Jurkat, Clone E6-1 (cell line): ENCODE measurements around the gene ELOVL3.
"Not testable (repeated sequence)": the region's sequence is repeated elsewhere in the genome, so short reads cannot be mapped to it uniquely, and the experiment has no call there.

Experiments
- DNase-seq: peaks from one replicate; pipeline ENCODE4 v3.0.0-alpha.2; 2011; ENCODE audit warnings: low read depth, low spot score
- H3K4me3 ChIP-seq: 2 replicates; pipeline ENCODE4 v1.5.1; 2011; ENCODE audit warnings: mild to moderate bottlenecking, low read length, control low read depth, moderate library complexity

Gene ELOVL3

DNA sequence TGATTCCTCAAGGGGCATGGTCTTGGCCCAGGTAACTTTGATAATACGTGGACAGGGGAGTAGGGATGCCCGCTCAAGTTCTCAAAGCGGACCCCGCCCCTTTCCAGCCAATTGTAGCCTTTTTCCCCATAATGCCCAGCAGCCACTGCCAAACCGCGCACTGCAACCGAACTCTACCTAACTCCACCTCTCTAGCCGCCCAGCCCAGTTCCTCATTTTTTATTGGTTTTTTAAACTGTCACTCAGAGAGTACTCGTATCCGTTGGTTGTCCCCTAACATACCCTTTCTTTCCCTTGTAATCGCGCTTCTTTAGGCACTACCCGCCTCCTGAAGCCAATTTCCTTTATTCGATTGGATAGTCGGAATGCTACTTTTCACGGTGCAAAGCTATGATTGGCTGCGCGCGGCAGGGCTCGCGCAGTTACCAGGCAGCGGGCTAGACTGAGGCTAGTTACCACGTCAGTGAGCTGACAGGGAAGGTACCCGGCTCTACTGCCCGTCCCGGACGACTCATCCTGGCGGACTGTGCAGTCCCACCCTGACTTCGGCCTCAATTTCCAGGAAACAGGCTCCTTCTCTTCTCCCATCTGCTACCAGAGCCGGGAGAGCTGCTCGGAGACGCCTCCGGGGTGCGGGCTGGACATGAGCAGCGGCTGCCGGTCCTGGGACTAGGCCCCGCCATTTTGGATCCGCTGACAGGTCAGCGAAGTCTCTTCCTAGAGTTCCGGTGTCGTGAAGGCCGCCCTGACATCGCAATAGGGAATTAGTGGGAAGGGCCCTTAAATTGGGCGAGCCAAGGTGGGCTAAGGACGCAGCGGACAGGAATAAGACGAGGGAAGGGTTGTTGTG is 19.2 kb downstream of the ELOVL3 start, which contains the start of gene GBF1:
TSS of gene GBF1 (plus strand) at position 451 of the 850 bp plus-strand sequence. CDS start 13,407 bp downstream, outside the sequence.
- peak; percentile 100 for DNase-seq
- peak within 1 kb of the TSS; percentile 97 for H3K4me3 ChIP-seq

DNA sequence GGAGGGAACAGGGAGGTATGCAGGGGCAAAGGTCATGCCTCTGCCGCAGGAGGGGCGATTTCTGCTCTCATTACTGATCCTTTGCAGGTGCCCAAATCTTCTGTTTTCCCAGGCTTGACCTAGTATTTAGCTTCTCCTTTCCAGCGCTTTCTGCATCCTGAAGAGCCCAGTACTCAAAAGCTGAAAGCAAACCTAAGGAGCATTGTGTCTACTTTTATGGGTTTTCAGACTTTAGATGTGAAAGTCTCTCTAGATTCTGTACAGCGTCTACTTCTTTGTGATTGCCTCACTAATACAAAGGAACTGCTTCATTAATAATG is 19.8 kb downstream of the ELOVL3 start:
- peak overlapping the region; percentile 97 for H3K4me3 ChIP-seq
- DNase-seq: no peak

DNA sequence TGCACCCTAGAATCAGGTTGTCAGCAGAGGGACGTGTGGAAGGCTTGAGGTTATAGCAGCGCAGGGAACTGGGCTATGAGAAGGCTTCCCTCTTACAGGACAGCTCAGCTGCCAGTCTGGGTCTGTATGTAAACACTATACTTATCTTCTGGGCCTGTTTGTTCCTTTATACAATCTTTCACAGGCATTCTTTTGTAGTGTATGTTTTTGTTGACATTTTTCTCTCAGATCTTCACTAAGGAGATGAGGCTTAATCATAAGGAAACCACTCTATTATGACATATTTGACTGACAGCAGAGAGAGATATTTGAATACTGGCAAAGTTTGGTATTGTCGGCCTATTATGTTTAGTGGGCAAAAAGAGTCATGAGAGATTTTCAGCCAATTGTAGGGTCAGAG is 20.2 kb downstream of the ELOVL3 start:
- H3K4me3 ChIP-seq: peak overlapping the region; percentile 97

DNA sequence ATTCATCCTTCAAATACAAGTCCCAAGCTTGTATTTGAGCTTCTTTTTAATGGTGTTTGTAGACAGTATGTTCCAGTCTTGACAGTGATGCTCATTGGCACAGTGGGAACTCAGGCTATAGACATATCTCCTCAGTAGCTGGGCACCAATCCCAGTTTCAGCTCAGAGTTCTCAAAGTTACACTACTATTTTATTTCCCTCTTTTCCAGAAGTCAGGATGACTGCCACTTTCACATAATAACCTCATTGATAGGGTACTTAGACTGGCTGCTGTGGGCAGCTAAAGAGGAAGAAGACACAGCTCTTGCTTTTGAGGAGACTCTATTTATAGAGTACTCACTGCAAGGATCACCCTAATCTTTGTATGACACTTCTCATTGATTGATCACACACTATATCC is 21.6 kb downstream of the ELOVL3 start:
- H3K4me3 ChIP-seq: no peak overlapping the region
- DNase-seq: no peak

More for the DNA sequence above, 20.2 kb downstream of the ELOVL3 start:
- no peak for DNase-seq

DNA sequence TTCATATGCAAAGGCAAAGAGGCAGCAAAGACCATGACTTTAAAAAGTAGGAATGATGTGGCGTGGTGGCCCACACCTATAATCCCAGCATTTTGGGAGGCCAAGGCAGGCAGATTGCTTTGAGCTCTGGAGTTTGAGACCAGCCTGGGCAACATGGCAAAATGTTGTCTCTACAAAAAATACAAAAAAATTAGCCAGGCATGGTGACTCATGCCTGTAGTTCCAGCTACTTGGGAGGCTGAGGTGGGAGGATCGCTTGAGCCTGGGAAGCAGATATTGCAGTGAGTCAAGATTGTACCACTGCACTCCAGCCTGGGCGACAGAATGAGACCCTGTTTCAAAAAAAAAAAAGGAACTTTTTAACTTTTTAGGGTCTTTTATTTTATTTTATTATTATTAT is 26.4 kb downstream of the ELOVL3 start:
- not testable (repeated sequence) for DNase-seq, H3K4me3 ChIP-seq

DNA sequence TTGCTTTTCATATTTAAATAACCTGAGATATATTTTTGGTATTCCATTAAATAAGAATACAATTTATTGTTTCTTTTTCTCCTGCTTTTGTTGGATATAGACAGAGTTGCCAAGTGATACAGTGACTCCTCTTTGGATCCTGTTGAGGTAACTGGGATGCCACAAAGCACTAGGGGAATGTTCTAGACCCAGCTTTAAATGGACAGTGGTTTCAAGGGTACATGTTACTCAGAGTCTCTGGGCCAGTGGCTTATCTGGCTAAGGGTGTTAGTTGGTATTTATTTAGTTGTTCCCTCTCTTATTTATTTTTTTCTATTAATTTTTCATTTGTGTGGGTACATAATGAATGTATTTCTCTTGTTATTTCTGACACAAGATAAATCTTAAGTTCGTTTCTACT is 28.3 kb downstream of the ELOVL3 start:
- no peak for DNase-seq
- H3K4me3 ChIP-seq: no peak overlapping the region

DNA sequence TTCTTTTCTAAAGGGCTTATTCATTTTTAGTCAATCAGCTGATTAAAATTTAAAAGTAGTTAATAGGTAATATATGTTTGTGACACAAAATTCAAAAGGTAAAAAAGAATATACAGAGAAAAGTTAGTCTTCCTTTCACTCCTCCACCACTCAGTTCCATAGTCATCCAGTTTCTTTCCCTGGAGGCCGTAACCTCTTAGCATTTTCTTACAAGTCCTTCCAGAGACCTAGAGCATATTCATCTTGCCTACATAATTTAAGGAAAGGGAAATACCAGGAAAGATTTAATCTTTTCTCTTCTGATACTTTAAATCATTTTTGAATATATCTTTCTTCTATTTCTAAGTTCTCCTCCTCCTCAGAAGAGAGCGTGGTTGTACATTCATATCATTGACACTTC is 29.3 kb downstream of the ELOVL3 start:
- DNase-seq: no peak
- H3K4me3 ChIP-seq: no peak overlapping the region

DNA sequence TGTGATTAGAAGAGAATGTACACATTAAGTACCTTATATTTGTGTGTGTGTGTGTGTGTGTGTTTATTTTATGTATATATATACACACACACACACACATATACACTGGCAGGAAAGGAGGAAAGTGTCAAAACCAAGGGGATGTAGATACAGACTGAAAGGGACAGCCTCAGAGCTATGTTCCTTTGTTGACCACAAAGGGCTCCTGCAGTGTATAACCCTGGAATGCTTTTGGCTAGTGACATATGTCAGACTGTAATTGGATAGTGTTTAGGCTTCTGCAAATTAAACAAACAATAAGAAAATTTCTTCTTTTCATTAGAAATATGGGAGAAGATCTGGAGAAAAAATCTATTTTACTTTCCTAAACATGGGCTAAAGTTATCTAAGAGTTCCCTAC is 35.1 kb downstream of the ELOVL3 start:
- H3K4me3 ChIP-seq: no peak overlapping the region
- no peak for DNase-seq

DNA sequence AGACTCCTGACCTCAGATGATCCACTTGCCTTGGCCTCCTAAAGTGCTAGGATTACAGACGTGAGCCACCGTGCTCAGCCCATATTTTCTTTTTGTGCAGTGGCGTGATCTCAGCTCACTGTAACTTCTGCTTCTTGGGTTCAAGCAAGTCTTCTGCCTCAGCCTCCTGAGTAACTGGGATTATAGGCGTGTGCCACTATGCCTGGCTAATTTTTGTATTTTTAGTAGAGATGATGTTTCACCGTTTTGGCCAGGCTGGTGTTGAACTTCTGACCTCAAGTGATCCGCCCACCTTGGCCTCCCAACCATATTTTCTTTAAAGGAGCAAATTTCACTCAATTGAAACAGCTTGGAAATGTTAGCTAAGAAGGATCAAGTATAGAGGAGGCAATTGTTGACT is 35.7 kb downstream of the ELOVL3 start:
- no peak for DNase-seq
- no peak overlapping the region for H3K4me3 ChIP-seq

DNA sequence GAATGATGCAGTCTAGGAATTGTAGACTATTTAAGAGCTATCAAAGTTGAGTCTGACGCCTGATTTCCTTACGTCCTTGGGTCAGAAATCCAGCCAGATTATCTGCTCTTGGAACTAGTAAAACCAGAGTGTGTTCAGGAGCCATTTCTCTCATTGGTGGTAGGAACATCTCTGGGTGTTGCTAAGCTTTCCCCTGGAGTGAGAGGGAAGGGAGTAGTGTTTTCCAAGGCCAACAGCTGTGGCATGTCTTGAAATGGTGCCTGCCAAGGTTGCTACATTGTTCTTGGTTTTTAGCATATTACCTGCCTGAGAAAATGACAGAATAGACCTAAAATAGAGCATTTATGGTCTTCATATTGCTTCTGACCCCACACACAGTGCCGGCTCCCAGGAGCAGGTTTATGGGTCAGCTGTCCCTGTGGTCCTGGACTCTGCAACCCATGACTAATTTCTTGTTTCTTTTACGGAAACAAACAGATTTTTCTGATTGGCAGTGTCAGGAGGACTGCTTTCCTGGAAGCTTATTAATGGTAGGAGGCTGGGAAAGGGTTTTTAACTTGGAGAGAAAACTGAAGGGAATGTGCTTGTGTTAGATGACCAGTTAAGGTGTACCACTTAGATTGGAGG is 36.8 kb downstream of the ELOVL3 start:
- no peak overlapping the region for H3K4me3 ChIP-seq
- DNase-seq: no peak

DNA sequence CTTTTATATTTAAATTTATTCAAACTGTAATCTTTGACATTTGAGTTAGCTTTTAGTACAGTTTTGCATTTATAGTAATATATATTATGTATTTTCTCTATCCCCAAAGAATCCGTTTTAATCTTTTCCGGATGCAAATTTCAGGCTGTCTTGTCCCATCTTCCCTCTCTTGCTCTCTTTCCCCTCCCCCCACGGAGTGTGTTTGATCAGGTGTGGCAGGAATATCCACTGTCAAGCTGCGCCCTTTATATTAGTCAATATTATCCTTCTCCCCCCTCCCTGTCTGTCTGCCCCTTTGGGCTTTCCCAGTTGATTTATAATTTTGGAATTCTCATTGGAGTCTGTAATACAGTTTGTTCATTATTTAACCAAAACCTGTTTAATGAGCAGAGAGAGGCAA is 38.3 kb downstream of the ELOVL3 start:
- DNase-seq: no peak

DNA sequence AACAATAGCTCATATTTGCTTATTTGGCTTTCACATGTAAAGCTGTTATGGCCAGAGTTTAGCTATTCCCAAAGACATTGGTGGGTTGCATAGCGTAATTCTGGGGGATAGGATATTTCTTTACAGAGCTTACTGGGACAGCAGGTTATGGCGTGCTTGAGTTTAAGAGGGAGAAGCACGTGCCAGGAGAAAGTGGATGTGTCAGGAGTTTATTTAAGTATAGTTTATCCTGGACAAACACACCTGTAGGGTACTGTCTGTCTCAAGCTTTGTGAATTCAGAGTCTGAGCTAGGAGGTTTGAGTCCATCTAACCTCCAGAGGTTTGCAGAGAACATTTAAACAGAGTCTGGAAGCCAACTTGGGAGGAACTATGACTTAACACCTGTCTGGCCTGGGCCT is 40.6 kb downstream of the ELOVL3 start:
- H3K4me3 ChIP-seq: no peak overlapping the region
- no peak for DNase-seq

More for the DNA sequence above, 38.3 kb downstream of the ELOVL3 start:
- H3K4me3 ChIP-seq: no peak overlapping the region

DNA sequence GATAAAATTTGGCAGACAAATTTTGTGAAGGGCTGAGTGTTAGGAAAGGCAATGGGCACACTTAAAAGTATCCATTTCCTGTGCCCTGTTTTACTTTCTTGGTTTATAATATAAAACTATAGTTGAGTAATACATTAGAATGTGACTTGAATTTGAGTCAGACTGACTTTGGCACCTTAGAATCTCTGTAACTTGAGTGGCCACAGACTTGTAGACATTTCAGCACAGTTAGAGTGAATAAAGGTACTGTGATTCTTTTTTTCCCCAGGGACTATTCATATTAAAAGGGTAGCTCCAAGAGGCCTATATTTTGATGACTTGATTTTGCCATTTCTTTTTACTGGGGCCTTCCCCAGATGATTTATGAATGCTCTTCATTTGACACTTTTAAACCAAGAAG is 41.6 kb downstream of the ELOVL3 start:
- H3K4me3 ChIP-seq: no peak overlapping the region
- no peak for DNase-seq

DNA sequence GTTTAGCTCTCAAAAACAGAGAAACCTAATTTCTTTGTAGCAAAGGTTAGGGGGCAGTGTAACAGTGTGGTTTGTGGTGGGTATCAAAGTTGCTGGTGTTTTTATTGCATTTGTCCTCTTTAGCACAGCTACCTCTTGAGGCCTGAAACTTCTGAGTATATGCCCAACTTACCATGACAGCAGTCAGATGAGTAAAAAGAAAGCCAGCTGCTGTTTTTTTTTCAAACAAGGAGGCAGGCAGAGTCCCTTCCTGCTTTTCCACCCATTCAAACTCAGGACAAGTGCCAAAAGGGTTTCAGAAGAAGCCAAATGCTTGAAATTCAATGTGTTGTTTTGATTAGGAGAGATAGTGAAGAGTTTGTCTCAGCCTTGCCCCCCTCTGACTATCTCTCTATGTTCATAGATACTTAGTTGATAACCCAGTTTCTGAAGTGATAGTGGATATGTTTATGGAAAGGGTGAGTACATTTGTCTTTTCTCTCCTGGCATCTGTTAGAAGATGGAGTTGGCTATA is 42.3 kb downstream of the ELOVL3 start:
- DNase-seq: peak; percentile 3
- no peak overlapping the region for H3K4me3 ChIP-seq

DNA sequence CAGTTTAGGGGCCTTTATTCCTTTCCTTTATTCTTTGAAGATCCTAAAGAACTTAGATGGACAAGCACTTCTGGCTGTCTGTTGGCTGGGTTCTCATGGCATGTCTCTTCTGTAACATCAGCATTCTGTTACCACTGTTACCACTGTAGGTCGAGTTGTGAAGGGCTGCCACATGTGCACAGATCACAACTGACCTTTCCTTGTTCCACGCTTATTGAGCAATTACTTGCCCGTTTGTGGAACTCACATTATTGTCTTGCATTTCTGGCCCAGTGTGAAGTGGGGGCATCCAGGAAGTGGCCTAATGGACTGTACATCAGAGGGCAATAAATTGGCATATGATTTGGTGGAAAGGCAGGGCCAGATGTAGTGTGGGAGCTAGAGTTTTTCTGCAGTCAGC is 42.9 kb downstream of the ELOVL3 start:
- no peak overlapping the region for H3K4me3 ChIP-seq
- no peak for DNase-seq

DNA sequence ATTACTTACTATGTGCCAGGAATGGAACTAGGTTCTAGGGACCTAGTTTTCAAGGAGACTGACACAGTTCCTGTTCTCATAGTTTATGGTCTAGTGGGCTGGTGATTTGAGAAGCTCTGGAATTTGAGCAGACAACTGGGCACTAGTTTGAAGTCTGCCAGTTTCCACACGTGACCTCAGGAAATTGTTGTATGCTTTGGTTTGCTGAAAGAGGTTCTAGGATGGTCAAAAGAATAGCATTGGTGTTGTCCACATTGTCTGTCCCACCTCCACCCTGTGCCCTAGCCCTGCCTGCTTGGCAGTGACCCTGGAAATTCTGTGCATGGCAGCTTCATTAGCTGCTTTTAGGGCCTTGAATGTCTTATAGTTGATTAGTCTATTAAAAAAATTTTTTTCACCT is 48.0 kb downstream of the ELOVL3 start:
- no peak overlapping the region for H3K4me3 ChIP-seq
- no peak for DNase-seq

DNA sequence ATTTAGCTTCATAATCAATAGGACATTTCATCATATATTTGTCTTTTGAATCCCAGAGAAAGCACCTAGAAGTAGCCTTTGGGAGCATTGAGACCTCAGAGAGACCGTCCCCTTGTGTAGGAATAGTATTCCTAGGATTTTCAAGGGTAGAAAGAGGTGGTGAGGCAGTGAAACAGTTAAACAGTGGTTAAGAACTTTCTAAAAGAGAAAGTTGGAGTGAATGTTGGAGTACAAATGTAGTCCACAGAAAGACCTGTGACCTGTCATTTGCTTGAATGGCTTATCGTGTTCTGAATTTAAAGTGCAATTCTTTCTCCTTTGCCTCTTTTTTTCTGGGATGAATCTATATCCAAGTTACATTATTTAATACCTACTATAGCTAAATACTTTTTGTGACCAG is 49.2 kb downstream of the ELOVL3 start:
- no peak for DNase-seq

DNA sequence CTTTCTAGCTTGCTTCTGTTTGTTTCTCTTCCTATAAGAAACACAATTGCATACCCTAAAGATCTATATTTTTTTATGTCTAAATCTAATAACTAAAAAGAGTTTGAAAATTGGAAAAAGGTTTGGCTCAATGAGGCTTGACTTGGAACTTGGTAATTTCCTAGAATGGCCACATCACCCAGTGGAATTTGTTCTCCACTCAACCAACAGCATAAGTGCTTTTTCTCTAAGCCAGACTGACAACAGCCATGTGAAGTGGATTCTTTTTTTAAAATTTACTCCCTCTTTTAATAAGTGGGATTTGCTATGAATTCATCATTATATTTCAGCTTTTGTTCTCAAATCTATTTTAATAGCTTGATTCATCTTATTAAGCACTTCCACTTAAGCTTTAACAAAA is 53.0 kb downstream of the ELOVL3 start:
- H3K4me3 ChIP-seq: no peak overlapping the region
- DNase-seq: no peak

More for the DNA sequence above, 49.2 kb downstream of the ELOVL3 start:
- H3K4me3 ChIP-seq: no peak overlapping the region
